MM.1S (cell line): ENCODE measurements around the gene SERPINA12.

ENCODE experiments used
- CTCF ChIP-seq: fragments of 300-600 bp; sonication (generic); IDR thresholded peaks from 2 replicates; pipeline ENCODE4 v1.5.1; 2016; ENCODE audit warnings: antibody characterized with exemption, low read length, mixed read lengths
- EZH2 ChIP-seq: fragments of 300-600 bp; sonication (generic); optimal IDR thresholded peaks from 2 replicates; pipeline ENCODE3; 2017; ENCODE audit warnings: low read depth, mild to moderate bottlenecking, antibody characterized with exemption, low read length, mixed read lengths

GRCh38 chr14:94517248-94517640, 8.0 kb upstream of the SERPINA12 start:
- TF ChIP-seq CTCF (no peak), EZH2 (no peak)
